ENCODE measurements around the gene SLC38A2.
A peak's percentile ranks its signal among the peaks of the same experiment; 100 is the strongest.

SLC38A2 gene

GRCh38 chr12:46391630-46392029, 19.1 kb upstream of the SLC38A2 start:
- DNase-seq (ENCODE audit: low read depth in 3 of 3): no peak

- no peak for DNase-seq (ENCODE audit: low read depth in 3 of 3)
Observed at GRCh38 chr12:46390881-46391280, 18.3 kb upstream of the SLC38A2 start.

DNA sequence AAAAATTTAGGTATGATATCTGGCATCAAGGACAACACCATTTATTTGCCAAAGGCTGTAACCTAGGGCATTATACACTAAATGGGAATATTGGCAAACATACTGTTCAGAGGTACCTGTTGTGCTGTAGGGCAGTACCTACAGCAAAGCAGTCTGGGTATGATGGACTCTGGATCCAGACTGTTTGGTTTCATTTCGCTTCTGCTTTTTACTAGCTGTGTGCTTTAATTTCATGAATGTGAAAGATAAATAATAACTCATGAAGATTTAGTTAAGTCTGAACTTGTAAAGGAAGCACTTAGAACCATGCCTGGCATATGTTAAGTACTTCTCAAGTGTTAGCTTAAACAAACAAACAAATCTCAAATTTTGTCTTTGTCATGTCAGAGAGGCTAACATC, 17.7 kb upstream of the SLC38A2 start:
- no peak for DNase-seq (ENCODE audit: low read depth in 3 of 3)

GRCh38 chr12:46389031-46389616, 16.6 kb upstream of the SLC38A2 start:
- DNase-seq (ENCODE audit: low read depth in 3 of 3): no peak

- DNase-seq (ENCODE audit: low read depth in 3 of 3): no peak
Observed at GRCh38 chr12:46388427-46389021, 16.0 kb upstream of the SLC38A2 start.

DNA sequence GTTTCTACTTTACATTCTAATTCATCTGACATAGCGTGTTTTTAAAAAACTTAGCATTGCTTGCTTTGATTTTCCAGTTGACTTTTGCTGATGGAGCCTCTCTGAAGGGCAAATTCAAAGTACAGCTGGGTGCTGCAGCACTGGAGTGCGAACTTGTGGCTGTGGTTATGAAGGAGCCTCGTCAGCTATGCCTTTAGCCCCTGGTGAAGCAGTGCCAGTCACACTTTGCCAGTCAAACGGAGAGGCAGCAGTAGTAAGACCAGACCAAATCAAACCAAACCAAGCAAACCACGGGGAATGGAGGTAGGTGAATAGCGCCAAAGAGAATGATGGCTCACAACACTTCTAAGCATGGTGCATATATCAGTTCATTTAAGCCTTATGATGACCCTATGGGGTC, 15.1 kb upstream of the SLC38A2 start:
- DNase-seq (ENCODE audit: low read depth in 3 of 3): peak in 1 of 3 donors; percentile 46

DNA sequence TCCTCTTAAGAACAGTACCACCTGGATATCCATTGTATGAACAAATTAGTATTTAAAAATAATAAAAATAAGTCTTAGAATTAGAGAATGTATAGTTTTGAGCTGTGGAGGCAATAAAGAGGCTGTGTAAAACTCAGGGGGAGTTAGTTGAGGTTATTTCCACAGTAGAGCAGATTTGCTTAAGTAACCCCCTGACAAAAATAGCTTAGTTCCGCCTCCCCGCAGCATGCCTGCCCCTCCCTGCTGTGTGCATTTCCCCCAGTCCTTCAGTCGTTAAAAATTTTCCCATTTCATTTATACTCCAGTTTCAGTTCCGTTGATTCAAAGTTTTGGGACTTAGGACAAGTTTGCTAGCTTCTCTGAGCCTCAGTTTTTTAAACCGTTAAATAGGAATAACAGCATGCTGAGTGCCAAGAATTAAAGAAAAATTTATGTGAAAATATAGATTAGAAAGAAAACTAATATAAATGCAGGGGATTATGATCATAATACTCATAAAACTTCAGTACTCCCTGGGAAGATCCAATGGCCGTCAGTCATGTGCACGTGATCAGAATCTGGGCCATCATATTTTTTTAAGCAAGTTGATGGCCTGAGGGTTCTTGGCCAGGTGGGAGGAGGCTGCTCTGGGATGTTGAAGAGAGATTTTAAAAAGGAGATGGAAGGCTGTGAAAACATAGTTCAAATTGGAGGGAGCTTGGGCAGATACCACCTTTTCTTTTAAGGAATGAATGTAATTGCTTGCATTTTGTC, 14.5 kb upstream of the SLC38A2 start:
- no peak for DNase-seq (ENCODE audit: low read depth in 3 of 3)

- no peak for DNase-seq (ENCODE audit: low read depth in 3 of 3)
Observed at GRCh38 chr12:46386360-46386867, 13.8 kb upstream of the SLC38A2 start.

GRCh38 chr12:46385438-46385837, 12.9 kb upstream of the SLC38A2 start:
- no peak for DNase-seq (ENCODE audit: low read depth in 3 of 3)

- DNase-seq (ENCODE audit: low read depth in 3 of 3): no peak
Observed at GRCh38 chr12:46384451-46385309, 12.1 kb upstream of the SLC38A2 start.

DNA sequence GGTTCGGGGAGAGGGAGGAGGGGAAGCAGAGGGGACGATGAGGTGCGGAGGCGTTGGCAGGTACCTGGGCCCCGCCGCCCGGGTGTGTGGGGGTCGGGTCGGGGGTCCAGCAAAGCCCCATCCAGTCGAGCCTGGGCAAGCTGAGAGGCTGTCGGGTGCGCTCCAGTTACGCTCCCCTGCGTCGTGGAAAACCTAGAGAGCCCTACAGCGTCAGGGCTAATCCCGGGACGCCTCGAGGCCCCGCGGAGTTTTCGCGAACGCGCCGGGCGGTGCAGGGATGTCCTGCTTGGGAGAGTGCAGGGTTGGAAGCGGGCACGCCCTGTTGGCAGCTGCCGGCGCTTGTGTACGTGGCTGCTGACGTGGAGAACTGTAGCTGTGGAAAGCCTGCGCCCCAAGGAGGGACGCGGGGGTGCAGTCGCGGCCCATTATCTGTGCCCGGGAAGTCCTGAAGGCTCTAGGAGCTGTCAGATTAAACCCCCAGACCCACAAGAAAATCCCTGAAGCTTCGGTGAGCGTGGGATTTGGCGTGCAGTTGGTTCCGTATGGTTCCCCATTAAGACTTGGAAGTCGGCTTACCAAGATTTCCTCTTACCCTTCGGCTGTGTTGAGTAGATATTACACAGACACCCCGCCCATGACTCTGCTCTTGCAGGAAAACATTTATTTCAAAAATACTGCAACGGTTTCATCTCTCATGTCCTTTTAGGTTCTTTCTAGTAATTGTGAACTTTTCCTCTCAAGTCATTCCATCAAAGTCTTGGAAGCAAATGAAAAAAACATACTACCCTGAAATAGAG, 11.3 kb upstream of the SLC38A2 start:
- peak; percentile 46 to 63 (median 61) for DNase-seq (ENCODE audit: low read depth in 3 of 3)

DNA sequence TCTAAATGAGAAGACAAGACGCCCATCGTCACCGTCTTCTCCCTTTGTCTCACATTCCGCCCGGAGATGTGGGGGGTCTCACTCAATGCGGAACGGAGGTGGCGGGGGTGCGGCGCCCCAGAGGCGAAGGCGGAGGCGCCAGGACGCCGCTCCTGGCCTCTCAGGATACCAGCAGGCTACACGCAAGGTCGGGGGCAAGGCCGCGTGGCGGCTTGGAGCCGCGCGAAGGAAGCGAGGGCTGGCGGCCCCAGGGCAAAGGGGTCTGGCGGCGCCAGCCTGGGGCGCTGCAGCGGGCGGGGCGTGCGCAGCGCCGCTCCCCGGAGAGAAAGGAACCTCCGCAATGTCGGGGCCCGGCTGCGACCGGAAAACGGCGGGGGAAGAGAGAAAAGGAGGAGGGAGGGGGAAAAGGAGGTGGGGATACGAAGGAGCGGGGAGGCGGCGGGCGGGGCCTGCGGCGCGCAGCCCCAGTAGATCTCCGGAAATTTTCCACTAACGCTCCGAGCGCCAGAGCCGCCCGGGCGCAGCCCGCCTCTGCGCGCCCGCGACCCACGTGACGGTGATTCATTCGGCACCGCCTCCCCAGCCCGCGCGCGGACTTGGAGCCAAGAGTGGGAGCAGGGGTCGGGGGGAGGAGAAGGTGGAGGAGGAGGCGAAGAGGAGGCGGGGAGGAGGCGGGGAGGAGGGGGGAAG, 10.5 kb upstream of the SLC38A2 start:
- peak; percentile 86 to 91 (median 89) for DNase-seq (ENCODE audit: low read depth in 3 of 3)

DNA sequence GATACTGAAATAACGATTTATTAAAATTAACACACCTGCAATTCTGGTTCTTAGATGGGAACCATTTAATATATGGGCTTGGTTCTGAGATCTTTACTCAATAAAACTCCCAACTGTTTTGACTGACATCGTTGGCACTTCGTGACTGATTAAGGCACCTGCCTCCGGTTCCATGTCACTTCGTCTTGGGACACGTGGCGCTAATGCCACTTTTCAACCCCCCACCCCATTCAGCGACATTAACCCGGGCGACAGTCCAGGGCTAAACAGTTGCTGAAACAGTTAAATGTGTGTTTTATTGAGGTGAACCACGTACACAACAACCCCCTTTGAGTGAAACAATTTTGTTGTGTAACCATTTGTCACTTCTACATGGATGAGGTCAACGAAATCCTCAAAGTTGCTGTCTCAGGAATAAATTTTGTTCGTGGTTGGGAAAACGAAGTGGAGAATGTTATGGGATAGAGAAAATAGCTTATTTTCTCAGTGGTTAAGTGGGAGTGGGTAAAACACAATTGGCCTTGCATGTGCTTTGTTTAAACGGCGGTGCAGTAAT, 9.9 kb upstream of the SLC38A2 start:
- no peak for DNase-seq (ENCODE audit: low read depth in 3 of 3)

DNA sequence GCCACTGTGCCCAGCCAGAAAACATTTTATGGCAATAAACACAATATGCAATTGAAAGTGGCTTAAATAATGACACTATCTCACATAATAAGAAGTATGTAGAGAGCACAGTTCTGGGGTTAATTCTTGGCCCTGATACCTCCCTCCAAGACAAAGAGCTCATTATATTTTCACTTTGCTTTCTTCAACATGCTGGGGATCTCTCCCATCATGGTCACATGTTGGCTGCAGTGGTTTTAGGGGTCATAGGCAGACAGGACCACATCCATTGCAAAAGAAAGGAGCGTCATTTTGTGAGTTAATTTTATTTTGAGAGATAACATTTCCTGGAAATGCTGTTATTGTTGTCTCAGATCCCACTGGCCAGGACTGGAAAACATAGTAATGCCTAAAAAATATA, 8.3 kb upstream of the SLC38A2 start:
- no peak for DNase-seq (ENCODE audit: low read depth in 3 of 3)

DNA sequence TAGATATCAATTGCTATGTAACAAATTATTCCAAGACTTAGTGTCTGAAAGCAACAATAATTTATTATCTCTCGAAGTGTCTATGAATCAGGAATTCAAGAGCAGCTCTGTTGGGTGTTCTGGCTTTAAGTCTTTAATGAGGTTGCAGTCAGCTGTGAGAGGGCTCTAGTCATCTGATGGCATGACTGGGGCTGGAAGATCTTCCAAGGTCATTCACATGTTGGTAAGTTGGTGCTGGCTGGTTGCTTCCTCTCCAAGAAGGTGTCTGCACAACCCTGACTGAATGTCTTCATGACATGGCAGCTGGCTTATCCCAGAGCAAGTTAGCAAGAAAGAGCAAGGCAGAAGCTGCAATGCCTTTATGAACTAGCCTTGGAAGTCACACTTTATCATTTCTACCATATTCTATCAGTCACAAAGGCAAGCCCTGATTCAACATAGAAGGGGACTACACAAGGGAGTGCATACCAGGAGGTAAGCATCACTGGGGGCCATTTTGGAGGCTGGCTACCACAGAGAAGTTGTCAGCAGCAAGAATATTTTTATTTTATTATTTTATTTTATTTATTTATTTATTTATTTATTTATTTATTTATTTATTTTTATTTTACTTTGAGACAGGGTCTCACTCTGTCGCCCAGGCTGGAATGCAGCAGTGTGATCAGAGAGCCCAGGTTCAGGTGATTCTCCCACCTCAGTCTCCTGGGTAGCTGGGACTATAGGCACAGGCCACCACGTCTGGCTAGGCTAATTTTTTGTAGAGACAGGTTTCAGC, 7.6 kb upstream of the SLC38A2 start:
- no peak for DNase-seq (ENCODE audit: low read depth in 3 of 3)

- DNase-seq (ENCODE audit: low read depth in 3 of 3): no peak
Observed at GRCh38 chr12:46379352-46379751, 6.8 kb upstream of the SLC38A2 start.

GRCh38 chr12:46378530-46378929, 6.0 kb upstream of the SLC38A2 start:
- no peak for DNase-seq (ENCODE audit: low read depth in 3 of 3)

DNA sequence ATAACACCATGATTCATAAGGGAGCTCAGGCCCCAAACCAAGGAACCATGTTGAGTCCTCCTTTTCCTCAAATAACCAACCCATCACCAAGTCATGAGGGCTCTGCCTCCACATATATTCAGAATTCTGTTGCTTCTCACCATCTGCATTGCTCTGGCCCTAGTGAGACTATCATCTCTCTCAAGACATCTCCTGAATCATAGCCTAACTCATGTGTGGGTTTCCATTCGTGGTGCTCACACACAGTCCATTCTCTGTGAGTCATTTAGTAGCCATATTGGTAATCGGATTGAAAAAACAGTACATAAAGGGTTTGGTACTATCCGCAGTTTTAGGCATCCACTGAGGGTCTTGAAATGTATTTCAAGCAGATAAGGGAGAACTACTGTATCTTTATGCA, 5.1 kb upstream of the SLC38A2 start:
- no peak for DNase-seq (ENCODE audit: low read depth in 3 of 3)

DNA sequence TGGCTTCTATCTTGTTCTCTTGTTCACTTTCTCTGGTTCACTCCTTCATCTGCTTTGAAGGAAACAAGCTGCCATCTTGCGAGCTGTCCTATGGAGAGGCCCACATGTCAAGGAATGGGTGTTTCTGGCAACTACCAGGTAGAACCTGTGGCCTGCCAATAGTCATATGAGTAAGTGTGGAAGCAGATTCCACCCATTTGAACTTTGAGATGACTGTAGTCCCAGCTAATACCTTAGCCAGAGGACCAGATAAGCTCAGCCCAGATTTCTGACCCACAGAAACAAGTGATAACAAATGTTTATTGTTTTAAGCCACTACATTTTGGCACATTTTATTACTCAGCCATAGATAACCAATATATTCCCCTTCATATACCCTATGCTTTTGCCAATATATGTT, 4.0 kb upstream of the SLC38A2 start:
- no peak for DNase-seq (ENCODE audit: low read depth in 3 of 3)

DNA sequence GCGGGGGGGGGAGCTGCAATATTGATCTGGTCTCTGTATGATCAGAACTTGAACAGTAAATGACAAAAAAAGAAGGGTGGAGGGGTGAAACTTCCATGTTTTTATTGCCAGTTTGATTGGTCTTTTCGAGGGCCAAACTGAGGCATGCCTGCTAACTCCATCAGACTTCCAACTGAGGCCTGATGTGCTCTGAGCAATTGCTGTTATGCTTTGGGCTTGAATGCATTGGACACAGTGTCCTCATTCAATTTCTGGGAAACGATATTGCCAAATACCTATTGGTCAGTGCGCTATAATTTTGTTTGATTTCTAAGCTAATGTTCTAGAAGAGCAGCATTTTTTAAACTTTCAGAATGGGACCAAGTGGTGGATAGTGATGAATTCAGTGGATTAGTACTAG, 2.1 kb upstream of the SLC38A2 start:
- DNase-seq (ENCODE audit: low read depth in 3 of 3): no peak
